ENCODE results near the gene HTR7. TPM values are rescaled to one million over a fixed set of nuclear protein-coding genes. Genes with fewer than 3 reads are reported as not detected.
A peak's percentile ranks its signal among the peaks of the same experiment; 100 is the strongest.

Gene HTR7
- total and polyA plus RNA-seq, 8 donors: 0.12 to 0.65 (median 0.24) TPM

- H3K9me3 ChIP-seq: no peaks in the 10 kb centered on the region
- no peak overlapping the region for H3K4me3 ChIP-seq
- no peak for DNase-seq
- no peak for ATAC-seq
- peaks cover 0 to 80% of the 10 kb centered on the region in 2 donors for H3K36me3 ChIP-seq
- no peak for TF ChIP-seq CTCF (IDR thresholded peaks at IDR 0.05)
- intact Hi-C loops (cut with DNase I): no loop called here
- no peaks in the 10 kb centered on the region for H3K27me3 ChIP-seq
- no peak overlapping the region for H3K27ac ChIP-seq
- no peaks in the 10 kb centered on the region for H3K4me1 ChIP-seq
Observed at GRCh38 chr10:90890347-90890746, 32.5 kb upstream of the HTR7 start.

DNA sequence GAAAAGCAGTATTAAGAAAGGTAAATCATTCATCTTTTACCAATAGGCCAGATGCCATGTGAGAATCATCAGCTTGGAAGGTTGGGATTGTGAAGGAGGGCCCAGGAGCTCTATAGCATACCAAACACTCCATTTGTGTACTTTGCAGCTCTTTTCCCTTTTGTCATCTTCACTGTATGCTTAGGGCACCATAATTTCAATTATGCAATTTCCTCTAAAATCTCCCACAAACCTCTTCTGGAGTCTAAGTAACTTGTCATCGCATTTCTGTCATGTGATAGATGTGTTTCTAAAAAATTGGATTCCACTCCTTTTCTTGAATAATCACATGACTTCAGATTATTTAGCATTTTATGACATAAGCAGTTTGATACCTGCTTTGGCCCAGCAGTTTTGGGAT, 31.8 kb upstream of the HTR7 start:
- intact Hi-C loops (cut with DNase I): no loop called here
- TF ChIP-seq CTCF (IDR thresholded peaks at IDR 0.05): no peak
- H3K4me3 ChIP-seq: no peak overlapping the region
- DNase-seq: no peak
- no peak overlapping the region for H3K27ac ChIP-seq
- H3K36me3 ChIP-seq: peaks cover 0 to 75% of the 10 kb centered on the region in 2 donors
- H3K27me3 ChIP-seq: no peaks in the 10 kb centered on the region
- no peaks in the 10 kb centered on the region for H3K4me1 ChIP-seq
- no peaks in the 10 kb centered on the region for H3K9me3 ChIP-seq
- ATAC-seq: no peak

GRCh38 chr10:90888387-90888786, 30.5 kb upstream of the HTR7 start:
- ATAC-seq (no peak), DNase-seq (no peak)
- H3K27ac ChIP-seq: no peak overlapping the region
- H3K27me3 ChIP-seq: no peaks in the 10 kb centered on the region
- H3K4me3 ChIP-seq: no peak overlapping the region
- no peak for TF ChIP-seq CTCF (IDR thresholded peaks at IDR 0.05)
- intact Hi-C loops (cut with DNase I): no loop called here
- H3K36me3 ChIP-seq: peaks cover 0 to 63% of the 10 kb centered on the region in 2 donors
- H3K9me3 ChIP-seq: no peaks in the 10 kb centered on the region
- no peaks in the 10 kb centered on the region for H3K4me1 ChIP-seq

DNA sequence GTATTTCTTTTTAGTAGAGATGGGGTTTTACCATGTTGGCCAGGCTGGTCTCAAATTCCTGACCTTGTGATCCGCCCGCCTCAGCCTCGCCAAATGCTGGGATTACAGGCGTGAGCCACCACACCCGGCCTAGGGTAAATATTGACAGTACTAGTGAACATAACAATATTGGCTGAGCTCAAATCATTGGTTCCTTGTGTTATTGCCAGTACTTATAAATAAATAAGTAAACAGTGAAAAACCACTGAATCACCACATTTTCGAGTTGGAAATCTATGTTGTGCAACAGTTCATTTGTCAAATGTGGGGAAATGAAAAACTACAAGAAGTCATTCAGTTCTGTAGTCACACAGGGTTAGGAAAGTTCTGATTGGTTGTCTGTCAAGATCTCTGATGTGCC, 29.7 kb upstream of the HTR7 start:
- no peaks in the 10 kb centered on the region for H3K4me1 ChIP-seq
- H3K27ac ChIP-seq: no peak overlapping the region
- no peaks in the 10 kb centered on the region for H3K9me3 ChIP-seq
- H3K4me3 ChIP-seq: no peak overlapping the region
- ATAC-seq: no peak
- H3K27me3 ChIP-seq: no peaks in the 10 kb centered on the region
- H3K36me3 ChIP-seq: peaks cover 0 to 63% of the 10 kb centered on the region in 2 donors
- TF ChIP-seq CTCF (IDR thresholded peaks at IDR 0.05): no peak
- intact Hi-C loops (cut with DNase I): no loop called here
- DNase-seq: no peak

DNA sequence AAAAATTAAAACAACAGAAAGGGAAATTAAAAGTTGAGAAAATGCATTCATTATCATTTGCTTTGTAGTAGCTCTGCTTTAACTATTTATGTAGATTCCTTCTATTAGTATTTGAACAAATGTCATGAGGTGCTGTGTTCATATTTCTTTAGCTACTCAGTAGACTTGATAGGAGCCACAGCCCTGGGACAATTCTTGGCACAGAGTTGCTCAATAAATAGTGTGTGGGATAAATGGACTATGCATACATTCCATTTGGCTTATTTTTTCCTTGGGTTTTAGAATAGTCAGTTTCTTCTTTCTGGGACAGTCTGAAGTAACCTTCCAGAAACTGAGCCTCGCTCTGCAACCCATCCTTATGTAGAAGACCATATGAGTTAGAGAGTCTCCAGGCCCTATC, 27.3 kb upstream of the HTR7 start:
- no peak overlapping the region for H3K27ac ChIP-seq
- no peaks in the 10 kb centered on the region for H3K27me3 ChIP-seq
- TF ChIP-seq CTCF (IDR thresholded peaks at IDR 0.05): no peak
- DNase-seq (no peak), ATAC-seq (peak; percentile 30)
- intact Hi-C loops (cut with DNase I): no loop called here
- no peaks in the 10 kb centered on the region for H3K4me1 ChIP-seq
- H3K36me3 ChIP-seq: peaks cover 0 to 67% of the 10 kb centered on the region in 2 donors
- H3K9me3 ChIP-seq: no peaks in the 10 kb centered on the region
- H3K4me3 ChIP-seq: no peak overlapping the region

All from left lung (tissue), 10 donors.